H9 (cell line): ENCODE measurements around the gene NKX2-2. TPM values are rescaled to one million over a fixed set of nuclear protein-coding genes. Genes with fewer than 3 reads are reported as not detected.

Source experiments
- DNase-seq: peaks from one replicate; pipeline ENCODE4 v3.0.0-alpha.2; 2017
- H2AFZ ChIP-seq: one replicate; pipeline ENCODE4 v1.6.1; 2013; ENCODE audit warnings: mild to moderate bottlenecking, low read length, control low read depth, moderate library complexity
- H2AK5ac ChIP-seq: 2 replicates; pipeline ENCODE4 v1.6.1; 2013; ENCODE audit warnings: low read length, control low read depth, mixed read lengths; ENCODE audit not compliant: insufficient read length
- H2BK120ac ChIP-seq: one replicate; pipeline ENCODE4 v1.6.1; 2013; ENCODE audit warnings: low read depth, mild to moderate bottlenecking, low read length, control low read depth, inconsistent platforms; ENCODE audit not compliant: poor library complexity, severe bottlenecking
- H2BK12ac ChIP-seq: 2 replicates; pipeline ENCODE4 v1.6.1; 2013; ENCODE audit warnings: low read length, control low read depth, mixed read lengths, low read depth; ENCODE audit not compliant: insufficient read length
- H2BK15ac ChIP-seq: 2 replicates; pipeline ENCODE4 v1.6.1; 2013; ENCODE audit warnings: low read depth, low read length, control low read depth
- H2BK20ac ChIP-seq: one replicate; pipeline ENCODE4 v1.6.1; 2013; ENCODE audit warnings: low read depth, mild to moderate bottlenecking, low read length, control low read depth, inconsistent platforms; ENCODE audit not compliant: poor library complexity, severe bottlenecking
- H2BK5ac ChIP-seq: 2 replicates; pipeline ENCODE4 v1.6.1; 2013; ENCODE audit warnings: low read length, control low read depth, mixed read lengths; ENCODE audit not compliant: insufficient read length
- H3K14ac ChIP-seq: 2 replicates; pipeline ENCODE4 v1.6.1; 2013; ENCODE audit warnings: low read length, control low read depth; ENCODE audit not compliant: insufficient read depth
- H3K18ac ChIP-seq: 2 replicates; pipeline ENCODE4 v1.6.1; 2013; ENCODE audit warnings: low read depth, mild to moderate bottlenecking, mixed read lengths, low read length, control low read depth; ENCODE audit not compliant: insufficient read length
- H3K23ac ChIP-seq: 2 replicates; pipeline ENCODE4 v1.6.1; 2013; ENCODE audit warnings: low read length, control low read depth, mixed read lengths, low read depth; ENCODE audit not compliant: insufficient read length
- H3K23me2 ChIP-seq: 2 replicates; pipeline ENCODE4 v1.6.1; 2013; ENCODE audit warnings: low read depth, mild to moderate bottlenecking, mixed read lengths, low read length, control low read depth; ENCODE audit not compliant: insufficient read length, poor library complexity, severe bottlenecking
- H3K27ac ChIP-seq: 2 replicates; pipeline ENCODE4 v1.5.1; 2013; ENCODE audit warnings: low read length, control low read depth, mixed read lengths, low read depth; ENCODE audit not compliant: insufficient read length
- H3K27me3 ChIP-seq: 2 replicates; pipeline ENCODE4 v1.6.1; 2013; ENCODE audit warnings: low read length, control low read depth, inconsistent platforms; ENCODE audit not compliant: insufficient read depth
- H3K4ac ChIP-seq: 2 replicates; pipeline ENCODE4 v1.6.1; 2013; ENCODE audit warnings: low read depth, mild to moderate bottlenecking, control low read depth, inconsistent platforms, low read length, moderate library complexity
- H3K4me1 ChIP-seq: 2 replicates; pipeline ENCODE4 v1.6.1; 2013; ENCODE audit warnings: low read length, control low read depth, inconsistent platforms; ENCODE audit not compliant: insufficient read depth
- H3K4me2 ChIP-seq: 2 replicates; pipeline ENCODE4 v1.6.1; 2013; ENCODE audit warnings: low read length, control low read depth, mixed read lengths; ENCODE audit not compliant: insufficient read length, insufficient read depth
- H3K56ac ChIP-seq: 2 replicates; pipeline ENCODE4 v1.6.1; 2013; ENCODE audit warnings: low read depth, mild to moderate bottlenecking, mixed read lengths, low read length, control low read depth; ENCODE audit not compliant: insufficient read length
- H3K79me1 ChIP-seq: 2 replicates; pipeline ENCODE4 v1.6.1; 2013; ENCODE audit warnings: low read depth, mild to moderate bottlenecking, moderate library complexity, low read length, control low read depth, inconsistent platforms; ENCODE audit not compliant: insufficient read depth, poor library complexity, severe bottlenecking
- H3K79me2 ChIP-seq: 2 replicates; pipeline ENCODE4 v1.6.1; 2013; ENCODE audit warnings: low read length, control low read depth, inconsistent platforms; ENCODE audit not compliant: insufficient read depth
- H3K9ac ChIP-seq: 2 replicates; pipeline ENCODE4 v1.6.1; 2013; ENCODE audit warnings: low read length, control low read depth, mixed read lengths; ENCODE audit not compliant: insufficient read length; ENCODE audit errors: extremely low read depth
- H3K9me3 ChIP-seq: one replicate; pipeline ENCODE4 v1.6.1; 2013; ENCODE audit warnings: low read depth, low read length, inconsistent platforms; ENCODE audit not compliant: control insufficient read depth
- H3T11ph ChIP-seq: one replicate; pipeline ENCODE4 v1.6.1; 2013; ENCODE audit warnings: mild to moderate bottlenecking, low read length, control low read depth, inconsistent platforms
- H4K20me1 ChIP-seq: one replicate; pipeline ENCODE4 v1.6.1; 2013; ENCODE audit not compliant: control insufficient read depth, insufficient read length, insufficient read depth
- H4K5ac ChIP-seq: 2 replicates; pipeline ENCODE4 v1.6.1; 2013; ENCODE audit warnings: low read depth, mild to moderate bottlenecking, mixed read lengths, low read length, control low read depth; ENCODE audit not compliant: insufficient read length
- H4K8ac ChIP-seq: replicated peaks from 2 replicates; pipeline ENCODE4 v1.6.1; 2013; ENCODE audit warnings: low read length, control low read depth, mixed read lengths, low read depth; ENCODE audit not compliant: insufficient read length
- H4K91ac ChIP-seq: 2 replicates; pipeline ENCODE4 v1.6.1; 2013; ENCODE audit warnings: low read depth, mild to moderate bottlenecking, moderate library complexity, mixed read lengths, low read length, control low read depth; ENCODE audit not compliant: insufficient read length
- H3K27ac Mint-ChIP-seq, 3 experiments: 2 replicates in 2 of 3; 3 replicates in 1 of 3; pipeline ENCODE4 v1.8.0; 2020 to 2021; ENCODE audit warnings: mixed read lengths in 3 of 3, mild to moderate bottlenecking in 1 of 3, moderate library complexity in 1 of 3
- H3K27me3 Mint-ChIP-seq: 2 replicates; pipeline ENCODE4 v1.8.0; 2021; ENCODE audit warnings: low read depth, mild to moderate bottlenecking, moderate library complexity, mixed read lengths
- H3K36me3 Mint-ChIP-seq, 3 experiments: 2 replicates in 2 of 3; 3 replicates in 1 of 3; pipeline ENCODE4 v1.8.0; 2020 to 2021; ENCODE audit warnings: low read depth in 3 of 3, mixed read lengths in 3 of 3; ENCODE audit not compliant: insufficient read depth in 1 of 3
- H3K4me1 Mint-ChIP-seq, 2 experiments: 2 replicates each; pipeline ENCODE4 v1.8.0; 2020; ENCODE audit warnings: mixed read lengths in 2 of 2
- H3K4me3 Mint-ChIP-seq, 2 experiments: 2 replicates in 1 of 2; 3 replicates in 1 of 2; pipeline ENCODE4 v1.8.0; 2020 to 2021; ENCODE audit warnings: mild to moderate bottlenecking in 2 of 2, mixed read lengths in 2 of 2, moderate library complexity in 1 of 2
- H3K9me3 Mint-ChIP-seq, 2 experiments: 2 replicates in 1 of 2; 3 replicates in 1 of 2; pipeline ENCODE4 v1.8.0; 2020; ENCODE audit warnings: mild to moderate bottlenecking in 2 of 2, mixed read lengths in 2 of 2, moderate library complexity in 1 of 2
- CTCF ChIP-seq: fragments of 200-600 bp; sonication (generic); conservative IDR thresholded peaks from 3 replicates; pipeline ENCODE4 v1.8.0; 2021; ENCODE audit warnings: antibody characterized with exemption, mild to moderate bottlenecking
- WGBS: extraction: QIAGEN DNeasy Blood & Tissue Kit; methylation state at CpG from one replicate; pipeline ENCODE4 v1.1.7; 2013; ENCODE audit warnings: missing lambda C conversion rate, low lambda C conversion rate, mixed read lengths; ENCODE audit not compliant: insufficient read length; ENCODE audit errors: extremely low coverage; 5-methylcytosine and 5-hydroxymethylcytosine counted together
- total RNA-seq: library from RNA; stranded (reverse); gene quantifications from 2 replicates; pipeline ENCODE4 v1.2.1, GENCODE V29; 2021

Gene NKX2-2
- total RNA-seq, 1 experiment from 2014 or later = not detected

GRCh38 chr20:21493049-21493448 is 20.8 kb downstream of the NKX2-2 start:
- no peak overlapping the region for H2BK5ac ChIP-seq
- DNase-seq = no peak
- peaks cover 22% of the 10 kb centered on the region for H3K27me3 Mint-ChIP-seq
- no peaks in the 10 kb centered on the region for H3K36me3 Mint-ChIP-seq
- no peak overlapping the region for H3K4me3 Mint-ChIP-seq
- H4K5ac ChIP-seq = no peak overlapping the region
- no peak overlapping the region for H3K14ac ChIP-seq
- H3K18ac ChIP-seq = no peak overlapping the region
- H3K79me2 ChIP-seq = no peaks in the 10 kb centered on the region
- H3K9ac ChIP-seq = no peak overlapping the region
- H2AFZ ChIP-seq = no peak overlapping the region
- no peaks in the 10 kb centered on the region for H4K20me1 ChIP-seq
- no peaks in the 10 kb centered on the region; the same call in 1 of the 2 replicates for H3K4me1 ChIP-seq
- no peak overlapping the region for H3K27ac ChIP-seq
- no peak overlapping the region for H4K91ac ChIP-seq
- H3K4me1 Mint-ChIP-seq = peaks cover 20 to 23% of the 10 kb centered on the region in 2 experiments
- no peaks in the 10 kb centered on the region for H3K23me2 ChIP-seq
- WGBS = no CpG with 5 or more reads among the region's 6 CpGs
- H3K9me3 Mint-ChIP-seq = no peaks in the 10 kb centered on the region; a peak in 1 of 5 replicates
- H2BK12ac ChIP-seq = no peak overlapping the region
- no peak for TF ChIP-seq CTCF
- no peak overlapping the region for H3K27ac Mint-ChIP-seq
- no peak overlapping the region for H3K56ac ChIP-seq
- no peak overlapping the region for H4K8ac ChIP-seq
- H3T11ph ChIP-seq = no peak overlapping the region
- H2BK120ac ChIP-seq = no peak overlapping the region
- H2AK5ac ChIP-seq = no peak overlapping the region
- no peak overlapping the region for H2BK20ac ChIP-seq
- H3K4ac ChIP-seq = no peak overlapping the region
- no peaks in the 10 kb centered on the region for H3K9me3 ChIP-seq
- H2BK15ac ChIP-seq = no peak overlapping the region
- no peak overlapping the region for H3K23ac ChIP-seq
- H3K4me2 ChIP-seq = no peak overlapping the region
- no peaks in the 10 kb centered on the region for H3K79me1 ChIP-seq
- H3K27me3 ChIP-seq = no peaks in the 10 kb centered on the region
